ENCODE data around the gene GNB1L. TPM values are rescaled to one million over a fixed set of nuclear protein-coding genes. Genes with fewer than 3 reads are reported as not detected.

Gene GNB1L
- polyA plus RNA-seq, 1 donor from 2014 or later = 16.5 TPM

DNA sequence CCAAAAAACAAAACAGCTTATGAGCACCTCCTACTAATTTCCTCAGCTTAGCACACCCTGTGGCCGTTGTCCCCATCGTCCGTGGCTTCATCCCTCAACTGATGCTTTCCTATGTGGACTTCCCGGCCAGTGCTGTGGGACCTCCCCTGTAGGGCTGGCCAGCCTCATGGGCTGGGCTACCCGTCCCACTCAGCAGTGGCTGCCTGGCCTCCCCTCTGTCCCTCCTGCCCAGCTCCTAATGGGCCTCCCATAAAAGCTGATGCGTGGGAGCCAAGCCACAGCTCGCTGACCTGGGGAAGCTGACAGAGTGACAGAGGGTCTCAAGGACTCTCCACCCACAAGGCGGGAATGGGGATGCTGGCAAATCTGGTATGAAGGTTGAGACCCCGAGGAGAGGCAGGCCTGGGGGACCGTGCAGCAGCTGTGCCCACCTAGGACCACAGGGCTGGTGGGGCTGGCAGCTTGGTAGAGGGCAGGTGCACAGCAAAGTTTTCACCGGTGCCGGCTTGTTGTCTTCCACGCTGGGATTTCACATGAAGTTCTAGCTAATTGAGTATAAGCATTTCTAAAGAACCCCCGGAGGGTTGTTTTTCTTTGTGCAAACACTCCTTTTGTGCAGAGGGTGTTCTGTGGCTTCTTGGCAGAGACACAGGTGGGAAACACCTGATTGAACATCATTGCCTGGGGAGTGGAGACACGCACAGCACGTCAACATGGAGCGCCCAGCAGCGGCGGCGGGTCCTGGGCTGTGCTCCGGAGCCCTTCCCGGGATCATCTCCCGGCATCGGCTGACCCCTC, 70.9 kb downstream of the GNB1L start:
- Histone ChIP-seq H3F3A (ENCODE audit: insufficient read depth, low read length, poor library complexity, severe bottlenecking) (no peaks in the 10 kb centered on the region), H2AFZ (ENCODE audit: low read depth, low read length) (no peak overlapping the region), H3K27ac (ENCODE audit: low read length) (no peak overlapping the region), H3K27me3 (ENCODE audit: insufficient read depth, low read depth, low read length) (no peaks in the 10 kb centered on the region), H3K4me3 (ENCODE audit: low read length) (no peak overlapping the region), H3K9me2 (ENCODE audit: insufficient read depth, low read length) (no peaks in the 10 kb centered on the region), H4K20me1 (ENCODE audit: insufficient read depth) (no peaks in the 10 kb centered on the region), H3K9me3 (ENCODE audit: low read length) (no peaks in the 10 kb centered on the region), H3K79me2 (replicated peaks; ENCODE audit: insufficient read depth, low read length) (no peaks in the 10 kb centered on the region), H3K36me3 (ENCODE audit: insufficient read depth, low read length) (no peaks in the 10 kb centered on the region), H3K4me2 (ENCODE audit: low read length) (no peak overlapping the region), H3K9ac (ENCODE audit: low read length) (no peak overlapping the region)
- no peak for TF ChIP-seq EZH2 (IDR thresholded peaks at IDR 0.05; ENCODE audit: borderline replicate concordance, insufficient read depth, low read length, poor library complexity, severe bottlenecking)
- TF ChIP-seq EP300 (conservative IDR thresholded peaks at IDR 0.05; ENCODE audit: poor library complexity, severe bottlenecking) = no peak
- TF ChIP-seq MXI1 (conservative IDR thresholded peaks at IDR 0.05; ENCODE audit: poor library complexity, severe bottlenecking) = no peak
- no peak for TF ChIP-seq RAD21 (conservative IDR thresholded peaks at IDR 0.05)
- TF ChIP-seq POLR2AphosphoS5 (IDR thresholded peaks at IDR 0.05) = no peak
- TF ChIP-seq TAF1 (IDR thresholded peaks at IDR 0.05; ENCODE audit: low read depth) = no peak
- TF ChIP-seq, protein P1, sequence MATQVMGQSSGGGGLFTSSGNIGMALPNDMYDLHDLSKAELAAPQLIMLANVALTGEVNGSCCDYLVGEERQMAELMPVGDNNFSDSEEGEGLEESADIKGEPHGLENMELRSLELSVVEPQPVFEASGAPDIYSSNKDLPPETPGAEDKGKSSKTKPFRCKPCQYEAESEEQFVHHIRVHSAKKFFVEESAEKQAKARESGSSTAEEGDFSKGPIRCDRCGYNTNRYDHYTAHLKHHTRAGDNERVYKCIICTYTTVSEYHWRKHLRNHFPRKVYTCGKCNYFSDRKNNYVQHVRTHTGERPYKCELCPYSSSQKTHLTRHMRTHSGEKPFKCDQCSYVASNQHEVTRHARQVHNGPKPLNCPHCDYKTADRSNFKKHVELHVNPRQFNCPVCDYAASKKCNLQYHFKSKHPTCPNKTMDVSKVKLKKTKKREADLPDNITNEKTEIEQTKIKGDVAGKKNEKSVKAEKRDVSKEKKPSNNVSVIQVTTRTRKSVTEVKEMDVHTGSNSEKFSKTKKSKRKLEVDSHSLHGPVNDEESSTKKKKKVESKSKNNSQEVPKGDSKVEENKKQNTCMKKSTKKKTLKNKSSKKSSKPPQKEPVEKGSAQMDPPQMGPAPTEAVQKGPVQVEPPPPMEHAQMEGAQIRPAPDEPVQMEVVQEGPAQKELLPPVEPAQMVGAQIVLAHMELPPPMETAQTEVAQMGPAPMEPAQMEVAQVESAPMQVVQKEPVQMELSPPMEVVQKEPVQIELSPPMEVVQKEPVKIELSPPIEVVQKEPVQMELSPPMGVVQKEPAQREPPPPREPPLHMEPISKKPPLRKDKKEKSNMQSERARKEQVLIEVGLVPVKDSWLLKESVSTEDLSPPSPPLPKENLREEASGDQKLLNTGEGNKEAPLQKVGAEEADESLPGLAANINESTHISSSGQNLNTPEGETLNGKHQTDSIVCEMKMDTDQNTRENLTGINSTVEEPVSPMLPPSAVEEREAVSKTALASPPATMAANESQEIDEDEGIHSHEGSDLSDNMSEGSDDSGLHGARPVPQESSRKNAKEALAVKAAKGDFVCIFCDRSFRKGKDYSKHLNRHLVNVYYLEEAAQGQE (IDR thresholded peaks at IDR 0.05; ENCODE audit: borderline replicate concordance) = no peak
- TF ChIP-seq, protein P2, sequence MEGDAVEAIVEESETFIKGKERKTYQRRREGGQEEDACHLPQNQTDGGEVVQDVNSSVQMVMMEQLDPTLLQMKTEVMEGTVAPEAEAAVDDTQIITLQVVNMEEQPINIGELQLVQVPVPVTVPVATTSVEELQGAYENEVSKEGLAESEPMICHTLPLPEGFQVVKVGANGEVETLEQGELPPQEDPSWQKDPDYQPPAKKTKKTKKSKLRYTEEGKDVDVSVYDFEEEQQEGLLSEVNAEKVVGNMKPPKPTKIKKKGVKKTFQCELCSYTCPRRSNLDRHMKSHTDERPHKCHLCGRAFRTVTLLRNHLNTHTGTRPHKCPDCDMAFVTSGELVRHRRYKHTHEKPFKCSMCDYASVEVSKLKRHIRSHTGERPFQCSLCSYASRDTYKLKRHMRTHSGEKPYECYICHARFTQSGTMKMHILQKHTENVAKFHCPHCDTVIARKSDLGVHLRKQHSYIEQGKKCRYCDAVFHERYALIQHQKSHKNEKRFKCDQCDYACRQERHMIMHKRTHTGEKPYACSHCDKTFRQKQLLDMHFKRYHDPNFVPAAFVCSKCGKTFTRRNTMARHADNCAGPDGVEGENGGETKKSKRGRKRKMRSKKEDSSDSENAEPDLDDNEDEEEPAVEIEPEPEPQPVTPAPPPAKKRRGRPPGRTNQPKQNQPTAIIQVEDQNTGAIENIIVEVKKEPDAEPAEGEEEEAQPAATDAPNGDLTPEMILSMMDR (IDR thresholded peaks at IDR 0.05; ENCODE audit: poor library complexity, severe bottlenecking) = no peak

DNA sequence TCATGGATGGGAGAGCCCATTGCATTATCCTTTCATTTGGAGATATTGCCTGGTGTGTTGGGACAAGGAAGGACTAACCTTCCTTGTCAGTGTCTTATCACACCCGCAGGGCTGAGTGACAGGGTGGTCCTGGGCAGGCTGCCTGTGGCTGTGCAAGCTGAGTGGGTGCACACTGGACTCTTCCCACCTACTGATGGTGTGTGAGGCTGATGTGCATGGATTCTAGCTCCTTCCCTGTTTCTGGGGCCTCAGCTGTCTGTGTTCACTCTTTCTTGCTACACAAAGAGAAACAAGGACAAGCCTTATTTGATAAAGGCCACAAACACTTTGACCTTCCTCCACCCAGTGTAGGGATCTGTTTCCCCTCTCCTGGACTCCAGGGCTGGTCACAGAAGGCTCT, 72.1 kb downstream of the GNB1L start:
- H3K36me3 ChIP-seq (ENCODE audit: insufficient read depth, low read length) = no peaks in the 10 kb centered on the region
- H3K9me3 ChIP-seq (ENCODE audit: low read length) = no peaks in the 10 kb centered on the region
- H4K20me1 ChIP-seq (ENCODE audit: insufficient read depth) = no peaks in the 10 kb centered on the region
- no peaks in the 10 kb centered on the region for H3F3A ChIP-seq (ENCODE audit: insufficient read depth, low read length, poor library complexity, severe bottlenecking)
- no peaks in the 10 kb centered on the region for H3K9me2 ChIP-seq (ENCODE audit: insufficient read depth, low read length)
- no peak overlapping the region for H2AFZ ChIP-seq (ENCODE audit: low read depth, low read length)
- no peak overlapping the region for H3K4me2 ChIP-seq (ENCODE audit: low read length)
- no peak overlapping the region for H3K27ac ChIP-seq (ENCODE audit: low read length)
- no peak overlapping the region for H3K9ac ChIP-seq (ENCODE audit: low read length)
- no peak overlapping the region for H3K4me3 ChIP-seq (ENCODE audit: low read length)
- H3K27me3 ChIP-seq (ENCODE audit: insufficient read depth, low read depth, low read length) = no peaks in the 10 kb centered on the region
- TF ChIP-seq, protein P2 (IDR thresholded peaks at IDR 0.05; ENCODE audit: poor library complexity, severe bottlenecking) = no peak
- TF ChIP-seq TAF1 (IDR thresholded peaks at IDR 0.05; ENCODE audit: low read depth) = no peak
- TF ChIP-seq SMC3 (conservative IDR thresholded peaks at IDR 0.05; ENCODE audit: poor library complexity) = no peak
- TF ChIP-seq EZH2 (IDR thresholded peaks at IDR 0.05; ENCODE audit: borderline replicate concordance, insufficient read depth, low read length, poor library complexity, severe bottlenecking) = no peak
- no peak for TF ChIP-seq POLR2AphosphoS5 (IDR thresholded peaks at IDR 0.05)
- H3K79me2 ChIP-seq (replicated peaks; ENCODE audit: insufficient read depth, low read length) = no peaks in the 10 kb centered on the region
